Measurements from ENCODE around the gene CREBBP. TPM values are rescaled to one million over a fixed set of nuclear protein-coding genes. Genes with fewer than 3 reads are reported as not detected.

Gene CREBBP
- total RNA-seq, 4 donors from 2014 or later = 76.3 to 152 (median 105) TPM

DNA sequence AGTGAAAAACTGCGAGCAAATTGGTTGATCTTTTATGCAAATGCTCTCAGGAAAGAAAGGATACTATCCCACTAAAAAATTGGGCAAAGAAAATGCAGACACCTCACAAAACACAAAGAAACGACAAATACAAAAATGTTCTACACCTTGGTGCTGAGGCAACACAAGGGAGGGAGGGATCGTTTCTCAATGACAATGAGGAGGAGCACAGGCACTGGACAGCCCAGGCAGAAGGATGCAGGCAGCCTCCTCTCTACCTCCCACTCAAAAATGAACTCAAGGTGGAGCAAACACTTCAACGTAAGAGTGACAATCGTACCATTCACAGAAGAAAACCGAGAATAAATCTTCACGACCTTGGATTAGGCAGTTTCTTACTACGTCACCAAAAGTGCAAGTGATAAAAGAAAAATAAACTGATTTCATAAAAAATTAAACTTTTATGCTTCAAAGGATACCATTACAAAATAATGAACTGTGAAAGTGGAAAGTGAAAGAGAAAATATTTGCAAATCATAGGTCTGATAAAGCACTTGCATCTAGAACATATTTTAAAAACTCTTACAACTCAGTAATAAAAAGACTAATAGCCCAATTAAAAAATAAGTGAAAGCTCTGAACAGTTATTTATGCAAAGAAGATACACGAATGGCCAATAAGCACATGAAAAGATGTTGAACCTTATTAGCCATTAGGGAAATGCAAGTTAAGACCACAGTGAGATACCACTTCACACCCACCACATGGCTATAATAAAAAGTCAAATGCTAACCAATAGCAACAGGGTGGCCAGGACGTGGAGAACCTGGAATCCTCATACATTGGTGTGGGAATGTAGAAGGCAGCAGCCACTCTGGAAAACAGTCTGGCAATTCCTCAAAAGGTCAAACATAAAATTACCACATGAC lies 82.4 kb downstream of the CREBBP start:
- H3K27ac ChIP-seq = no peak overlapping the region
- DNase-seq (ENCODE audit: low spot score in 2 of 2) = peak in 1 of 2 donors; percentile 11
- H3K4me1 ChIP-seq = peaks cover 32% of the 10 kb centered on the region
- H3K4me3 ChIP-seq = no peak overlapping the region
- 59% methylated on average over 10 of the region's 10 CpGs for WGBS
- no peaks in the 10 kb centered on the region for H3K27me3 ChIP-seq
- no peaks in the 10 kb centered on the region for H3K36me3 ChIP-seq
- TF ChIP-seq POLR2A (IDR thresholded peaks at IDR 0.05) = no peak
- no peak for TF ChIP-seq EP300 (IDR thresholded peaks at IDR 0.05)
- TF ChIP-seq, protein P1, sequence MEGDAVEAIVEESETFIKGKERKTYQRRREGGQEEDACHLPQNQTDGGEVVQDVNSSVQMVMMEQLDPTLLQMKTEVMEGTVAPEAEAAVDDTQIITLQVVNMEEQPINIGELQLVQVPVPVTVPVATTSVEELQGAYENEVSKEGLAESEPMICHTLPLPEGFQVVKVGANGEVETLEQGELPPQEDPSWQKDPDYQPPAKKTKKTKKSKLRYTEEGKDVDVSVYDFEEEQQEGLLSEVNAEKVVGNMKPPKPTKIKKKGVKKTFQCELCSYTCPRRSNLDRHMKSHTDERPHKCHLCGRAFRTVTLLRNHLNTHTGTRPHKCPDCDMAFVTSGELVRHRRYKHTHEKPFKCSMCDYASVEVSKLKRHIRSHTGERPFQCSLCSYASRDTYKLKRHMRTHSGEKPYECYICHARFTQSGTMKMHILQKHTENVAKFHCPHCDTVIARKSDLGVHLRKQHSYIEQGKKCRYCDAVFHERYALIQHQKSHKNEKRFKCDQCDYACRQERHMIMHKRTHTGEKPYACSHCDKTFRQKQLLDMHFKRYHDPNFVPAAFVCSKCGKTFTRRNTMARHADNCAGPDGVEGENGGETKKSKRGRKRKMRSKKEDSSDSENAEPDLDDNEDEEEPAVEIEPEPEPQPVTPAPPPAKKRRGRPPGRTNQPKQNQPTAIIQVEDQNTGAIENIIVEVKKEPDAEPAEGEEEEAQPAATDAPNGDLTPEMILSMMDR (IDR thresholded peaks at IDR 0.05) = no peak
- no peak for TF ChIP-seq POLR2AphosphoS5 (IDR thresholded peaks at IDR 0.05)
- no peaks in the 10 kb centered on the region for H3K9me3 ChIP-seq

- H3K9me3 ChIP-seq = no peaks in the 10 kb centered on the region
- no peak for DNase-seq (ENCODE audit: low spot score in 2 of 2)
- H3K27ac ChIP-seq = no peak overlapping the region
- TF ChIP-seq POLR2A (IDR thresholded peaks at IDR 0.05) = no peak
- TF ChIP-seq, protein P1 (IDR thresholded peaks at IDR 0.05) = no peak
- no peak for TF ChIP-seq POLR2AphosphoS5 (IDR thresholded peaks at IDR 0.05)
- TF ChIP-seq EP300 (IDR thresholded peaks at IDR 0.05) = no peak
- H3K4me1 ChIP-seq = peaks cover 39% of the 10 kb centered on the region
- H3K27me3 ChIP-seq = no peaks in the 10 kb centered on the region
- WGBS = 37% methylated on average over 1 of the region's 1 CpG
- H3K36me3 ChIP-seq = peaks cover 7% of the 10 kb centered on the region
- no peak overlapping the region for H3K4me3 ChIP-seq
Measured at GRCh38 chr16:3797473-3797872, 83.0 kb downstream of the CREBBP start.

DNA sequence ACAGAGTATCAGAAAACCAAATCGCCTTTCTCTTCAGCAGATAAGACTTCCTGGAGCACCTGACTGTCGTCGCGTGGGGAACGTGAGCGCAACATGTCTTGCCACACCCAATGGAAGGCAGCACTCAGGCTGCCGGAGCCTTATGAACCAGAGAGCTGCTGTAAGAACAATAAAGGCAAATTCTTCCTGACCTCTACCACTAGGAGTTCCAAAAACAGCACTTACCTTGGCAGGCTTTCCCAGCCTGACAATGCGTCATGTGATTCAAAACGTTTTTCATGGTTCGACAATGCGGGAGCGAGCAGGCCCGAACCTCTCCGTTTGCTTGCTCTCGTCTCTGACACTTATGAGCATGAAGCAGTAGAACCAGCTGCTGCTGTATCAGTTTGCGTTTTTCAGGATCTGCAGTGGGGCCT lies 87.3 kb downstream of the CREBBP start:
- TF ChIP-seq POLR2A (IDR thresholded peaks at IDR 0.05) (no peak), POLR2AphosphoS5 (IDR thresholded peaks at IDR 0.05) (no peak), EP300 (IDR thresholded peaks at IDR 0.05) (no peak)
- TF ChIP-seq, protein P1 (IDR thresholded peaks at IDR 0.05) = no peak
- WGBS = 61% methylated on average over 16 of the region's 16 CpGs
- H3K36me3 ChIP-seq = peaks cover 39% of the 10 kb centered on the region
- peaks cover 35% of the 10 kb centered on the region for H3K4me1 ChIP-seq
- peak overlapping the region; percentile 15 for H3K27ac ChIP-seq
- no peaks in the 10 kb centered on the region for H3K27me3 ChIP-seq
- peak in 1 of 2 donors; percentile 69 for DNase-seq (ENCODE audit: low spot score in 2 of 2)
- H3K9me3 ChIP-seq = no peaks in the 10 kb centered on the region
- H3K4me3 ChIP-seq = no peak overlapping the region

DNA sequence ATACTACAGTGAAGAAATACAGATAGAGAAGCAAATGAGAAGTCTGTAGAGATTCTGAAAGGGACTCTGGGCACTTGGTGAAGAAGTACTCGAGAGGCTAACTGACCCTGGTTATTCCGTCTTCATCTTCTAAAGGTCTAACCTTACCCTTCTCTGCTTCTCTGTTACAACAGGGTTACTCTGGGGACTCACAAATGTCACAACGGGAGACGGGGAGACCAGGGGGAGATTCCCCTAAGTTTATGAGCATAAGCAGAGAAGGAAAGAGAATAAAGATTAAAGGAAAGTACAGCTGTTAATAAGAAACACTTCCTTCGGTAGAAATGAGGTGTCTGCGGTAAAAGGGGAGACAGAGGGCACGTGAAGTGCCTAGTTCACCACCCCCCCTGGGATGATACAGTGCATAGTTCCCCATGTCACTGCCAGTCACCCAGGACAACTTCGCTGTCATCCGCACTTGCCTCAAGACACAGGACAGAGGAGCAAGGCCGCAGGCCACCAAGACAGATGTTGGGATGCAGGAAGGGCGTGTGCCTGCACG lies 88.0 kb downstream of the CREBBP start:
- peaks cover 46% of the 10 kb centered on the region for H3K36me3 ChIP-seq
- WGBS = 81% methylated on average over 12 of the region's 12 CpGs
- H3K4me3 ChIP-seq = no peak overlapping the region
- H3K27ac ChIP-seq = peak overlapping the region; percentile 15
- H3K9me3 ChIP-seq = no peaks in the 10 kb centered on the region
- DNase-seq (ENCODE audit: low spot score in 2 of 2) = peak in 1 of 2 donors; percentile 29
- peaks cover 29% of the 10 kb centered on the region for H3K4me1 ChIP-seq
- H3K27me3 ChIP-seq = no peaks in the 10 kb centered on the region
- TF ChIP-seq, protein P1 (IDR thresholded peaks at IDR 0.05) = no peak
- TF ChIP-seq EP300 (IDR thresholded peaks at IDR 0.05) = no peak
- no peak for TF ChIP-seq POLR2A (IDR thresholded peaks at IDR 0.05)
- no peak for TF ChIP-seq POLR2AphosphoS5 (IDR thresholded peaks at IDR 0.05)

DNA sequence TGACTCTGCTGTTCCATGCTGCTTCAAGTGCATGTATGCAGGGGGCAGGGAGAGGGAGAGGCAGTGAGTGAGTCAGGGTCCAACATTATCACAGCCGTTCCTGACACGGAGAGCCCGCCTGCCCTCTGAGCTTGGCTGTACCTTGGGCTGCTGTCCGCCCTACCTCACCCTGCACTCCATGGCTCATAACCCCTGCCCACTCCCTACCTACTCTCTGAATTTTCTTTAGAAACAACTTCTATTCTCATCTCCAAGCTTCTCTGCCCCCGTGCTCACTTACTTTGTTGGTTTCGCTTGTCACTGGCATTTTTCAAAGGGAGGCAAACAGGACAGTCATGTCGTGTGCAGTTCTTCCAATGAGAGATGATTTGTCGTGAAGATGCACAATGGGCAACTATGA lies 88.8 kb downstream of the CREBBP start:
- H3K4me3 ChIP-seq = no peak overlapping the region
- 93% methylated on average over 8 of the region's 8 CpGs for WGBS
- peak in 1 of 2 donors; percentile 32 for DNase-seq (ENCODE audit: low spot score in 2 of 2)
- no peaks in the 10 kb centered on the region for H3K27me3 ChIP-seq
- no peak overlapping the region for H3K27ac ChIP-seq
- no peak for TF ChIP-seq EP300 (IDR thresholded peaks at IDR 0.05)
- TF ChIP-seq POLR2A (IDR thresholded peaks at IDR 0.05) = no peak
- TF ChIP-seq POLR2AphosphoS5 (IDR thresholded peaks at IDR 0.05) = no peak
- TF ChIP-seq, protein P1 (IDR thresholded peaks at IDR 0.05) = no peak
- peaks cover 53% of the 10 kb centered on the region for H3K36me3 ChIP-seq
- H3K4me1 ChIP-seq = peaks cover 21% of the 10 kb centered on the region
- H3K9me3 ChIP-seq = no peaks in the 10 kb centered on the region

All from suprapubic skin (tissue), 4 donors.